Neural cell (in vitro differentiated cells): ENCODE data around the gene CSF1. TPM values are rescaled to one million over a fixed set of nuclear protein-coding genes. Genes with fewer than 3 reads are reported as not detected.

Source experiments
- H2AFZ ChIP-seq: fragments of 200-600, 300-800 bp; sonication (generic), shearing (Covaris generic); 2 replicates; pipeline ENCODE4 v1.6.0; 2014; ENCODE audit warnings: low read depth, mild to moderate bottlenecking, antibody characterized with exemption, low read length, moderate library complexity
- H3F3A ChIP-seq: fragments of 200-600 bp; shearing (Covaris generic); 2 replicates; pipeline ENCODE4 v1.6.1; 2016; ENCODE audit warnings: mild to moderate bottlenecking, moderate library complexity, mixed read lengths, antibody characterized with exemption, low read length; ENCODE audit not compliant: insufficient read depth, poor library complexity, severe bottlenecking
- H3K27ac ChIP-seq: fragments of 200-600, 300-800 bp; sonication (generic), shearing (Covaris generic); 2 replicates; pipeline ENCODE4 v1.5.1; 2014; ENCODE audit warnings: mild to moderate bottlenecking, low read length, moderate library complexity
- H3K27me3 ChIP-seq: fragments of 300-800, 200-600 bp; sonication (generic), shearing (Covaris generic); 2 replicates; pipeline ENCODE4 v1.6.0; 2014; ENCODE audit warnings: mild to moderate bottlenecking, low read depth, low read length, moderate library complexity; ENCODE audit not compliant: insufficient read depth
- H3K36me3 ChIP-seq: fragments of 300-800, 200-600 bp; sonication (generic), shearing (Covaris generic); 2 replicates; pipeline ENCODE4 v1.5.1; 2014; ENCODE audit warnings: mild to moderate bottlenecking, antibody characterized with exemption, low read length, moderate library complexity; ENCODE audit not compliant: insufficient read depth
- H3K4me2 ChIP-seq: fragments of 300-800, 200-600 bp; sonication (generic), shearing (Covaris generic); 2 replicates; pipeline ENCODE4 v1.6.0; 2014; ENCODE audit warnings: mild to moderate bottlenecking, low read length
- H3K4me3 ChIP-seq: fragments of 300-800, 200-600 bp; sonication (generic), shearing (Covaris generic); 2 replicates; pipeline ENCODE4 v1.5.1; 2014; ENCODE audit warnings: mild to moderate bottlenecking, low read length, moderate library complexity
- H3K79me2 ChIP-seq: fragments of 200-600 bp; shearing (Covaris generic); replicated peaks from 2 replicates; pipeline ENCODE4 v1.6.0; 2014; ENCODE audit warnings: mild to moderate bottlenecking, low read length, moderate library complexity; ENCODE audit not compliant: insufficient read depth
- H3K9ac ChIP-seq: fragments of 300-800, 200-600 bp; sonication (generic), shearing (Covaris generic); 2 replicates; pipeline ENCODE4 v1.6.1; 2016; ENCODE audit warnings: mild to moderate bottlenecking, low read length, mixed read lengths
- H3K9me2 ChIP-seq: fragments of 200-600 bp; shearing (Covaris generic); 2 replicates; pipeline ENCODE4 v1.6.1; 2016; ENCODE audit warnings: mild to moderate bottlenecking, low read length, mixed read lengths; ENCODE audit not compliant: insufficient read depth
- H3K9me3 ChIP-seq: fragments of 200-600, 300-800 bp; sonication (generic), shearing (Covaris generic); 2 replicates; pipeline ENCODE4 v1.6.1; 2016; ENCODE audit warnings: mild to moderate bottlenecking, mixed run types, low read length, moderate library complexity, mixed read lengths
- H4K20me1 ChIP-seq: fragments of 200-600 bp; shearing (Covaris generic); 2 replicates; pipeline ENCODE4 v1.6.1; 2016; ENCODE audit warnings: mild to moderate bottlenecking, mixed run types; ENCODE audit not compliant: insufficient read depth
- EP300 ChIP-seq: fragments of 450-650 bp; conservative IDR thresholded peaks from 2 replicates; pipeline ENCODE4 v1.6.1; 2014; ENCODE audit warnings: antibody characterized with exemption, mild to moderate bottlenecking, moderate library complexity; ENCODE audit not compliant: poor library complexity, severe bottlenecking
- EZH2 ChIP-seq: fragments of 200-600, 300-800 bp; shearing (Covaris generic), sonication (generic); IDR thresholded peaks from 2 replicates; pipeline ENCODE4 v1.6.1; 2014; ENCODE audit warnings: antibody characterized with exemption, low read length, borderline replicate concordance, mild to moderate bottlenecking; ENCODE audit not compliant: insufficient read depth, poor library complexity, severe bottlenecking
- MXI1 ChIP-seq: fragments of 450-650 bp; conservative IDR thresholded peaks from 2 replicates; pipeline ENCODE4 v1.6.1; 2014; ENCODE audit warnings: antibody characterized with exemption, mild to moderate bottlenecking; ENCODE audit not compliant: poor library complexity, severe bottlenecking
- POLR2AphosphoS5 ChIP-seq: IDR thresholded peaks from 2 replicates; pipeline ENCODE4 v1.6.1; 2012
- RAD21 ChIP-seq: fragments of 450-650 bp; conservative IDR thresholded peaks from 2 replicates; pipeline ENCODE4 v1.6.1; 2014; ENCODE audit warnings: antibody characterized with exemption, mild to moderate bottlenecking, moderate library complexity
- SMC3 ChIP-seq: fragments of 450-650 bp; conservative IDR thresholded peaks from 2 replicates; pipeline ENCODE4 v1.6.1; 2014; ENCODE audit warnings: antibody characterized with exemption, mild to moderate bottlenecking, moderate library complexity; ENCODE audit not compliant: poor library complexity
- TAF1 ChIP-seq: IDR thresholded peaks from 2 replicates; pipeline ENCODE4 v1.6.1; 2012; ENCODE audit warnings: low read depth
- polyA plus RNA-seq: library from polyadenylated mRNA; depleted of rRNA; stranded (reverse); fragments of >200 nt; gene quantifications from 2 replicates; pipeline ENCODE4 v1.2.3, GENCODE V29; 2014
- TF ChIP-seq, protein P1 (sequence below): IDR thresholded peaks from 2 replicates; pipeline ENCODE4 v1.6.1; 2012; ENCODE audit warnings: borderline replicate concordance
- TF ChIP-seq, protein P2 (sequence below): fragments of 450-650 bp; IDR thresholded peaks from 2 replicates; pipeline ENCODE4 v1.5.1; 2014; ENCODE audit warnings: antibody characterized with exemption, mild to moderate bottlenecking, moderate library complexity; ENCODE audit not compliant: poor library complexity, severe bottlenecking

Gene CSF1
- polyA plus RNA-seq, 1 donor from 2014 or later, result 0.30 TPM

- no peaks in the 10 kb centered on the region for H3F3A ChIP-seq
- no peaks in the 10 kb centered on the region for H3K9me2 ChIP-seq
- no peaks in the 10 kb centered on the region for H3K27me3 ChIP-seq
- H4K20me1 ChIP-seq, result no peaks in the 10 kb centered on the region
- no peak overlapping the region for H3K4me2 ChIP-seq
- no peak overlapping the region for H3K9ac ChIP-seq
- no peak overlapping the region for H2AFZ ChIP-seq
- H3K4me3 ChIP-seq, result no peak overlapping the region
- H3K27ac ChIP-seq, result no peak overlapping the region
- no peaks in the 10 kb centered on the region for H3K36me3 ChIP-seq
- no peak for TF ChIP-seq RAD21
- no peak for TF ChIP-seq SMC3
- TF ChIP-seq, protein P1, sequence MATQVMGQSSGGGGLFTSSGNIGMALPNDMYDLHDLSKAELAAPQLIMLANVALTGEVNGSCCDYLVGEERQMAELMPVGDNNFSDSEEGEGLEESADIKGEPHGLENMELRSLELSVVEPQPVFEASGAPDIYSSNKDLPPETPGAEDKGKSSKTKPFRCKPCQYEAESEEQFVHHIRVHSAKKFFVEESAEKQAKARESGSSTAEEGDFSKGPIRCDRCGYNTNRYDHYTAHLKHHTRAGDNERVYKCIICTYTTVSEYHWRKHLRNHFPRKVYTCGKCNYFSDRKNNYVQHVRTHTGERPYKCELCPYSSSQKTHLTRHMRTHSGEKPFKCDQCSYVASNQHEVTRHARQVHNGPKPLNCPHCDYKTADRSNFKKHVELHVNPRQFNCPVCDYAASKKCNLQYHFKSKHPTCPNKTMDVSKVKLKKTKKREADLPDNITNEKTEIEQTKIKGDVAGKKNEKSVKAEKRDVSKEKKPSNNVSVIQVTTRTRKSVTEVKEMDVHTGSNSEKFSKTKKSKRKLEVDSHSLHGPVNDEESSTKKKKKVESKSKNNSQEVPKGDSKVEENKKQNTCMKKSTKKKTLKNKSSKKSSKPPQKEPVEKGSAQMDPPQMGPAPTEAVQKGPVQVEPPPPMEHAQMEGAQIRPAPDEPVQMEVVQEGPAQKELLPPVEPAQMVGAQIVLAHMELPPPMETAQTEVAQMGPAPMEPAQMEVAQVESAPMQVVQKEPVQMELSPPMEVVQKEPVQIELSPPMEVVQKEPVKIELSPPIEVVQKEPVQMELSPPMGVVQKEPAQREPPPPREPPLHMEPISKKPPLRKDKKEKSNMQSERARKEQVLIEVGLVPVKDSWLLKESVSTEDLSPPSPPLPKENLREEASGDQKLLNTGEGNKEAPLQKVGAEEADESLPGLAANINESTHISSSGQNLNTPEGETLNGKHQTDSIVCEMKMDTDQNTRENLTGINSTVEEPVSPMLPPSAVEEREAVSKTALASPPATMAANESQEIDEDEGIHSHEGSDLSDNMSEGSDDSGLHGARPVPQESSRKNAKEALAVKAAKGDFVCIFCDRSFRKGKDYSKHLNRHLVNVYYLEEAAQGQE, result no peak
- no peak for TF ChIP-seq POLR2AphosphoS5
- TF ChIP-seq, protein P2, sequence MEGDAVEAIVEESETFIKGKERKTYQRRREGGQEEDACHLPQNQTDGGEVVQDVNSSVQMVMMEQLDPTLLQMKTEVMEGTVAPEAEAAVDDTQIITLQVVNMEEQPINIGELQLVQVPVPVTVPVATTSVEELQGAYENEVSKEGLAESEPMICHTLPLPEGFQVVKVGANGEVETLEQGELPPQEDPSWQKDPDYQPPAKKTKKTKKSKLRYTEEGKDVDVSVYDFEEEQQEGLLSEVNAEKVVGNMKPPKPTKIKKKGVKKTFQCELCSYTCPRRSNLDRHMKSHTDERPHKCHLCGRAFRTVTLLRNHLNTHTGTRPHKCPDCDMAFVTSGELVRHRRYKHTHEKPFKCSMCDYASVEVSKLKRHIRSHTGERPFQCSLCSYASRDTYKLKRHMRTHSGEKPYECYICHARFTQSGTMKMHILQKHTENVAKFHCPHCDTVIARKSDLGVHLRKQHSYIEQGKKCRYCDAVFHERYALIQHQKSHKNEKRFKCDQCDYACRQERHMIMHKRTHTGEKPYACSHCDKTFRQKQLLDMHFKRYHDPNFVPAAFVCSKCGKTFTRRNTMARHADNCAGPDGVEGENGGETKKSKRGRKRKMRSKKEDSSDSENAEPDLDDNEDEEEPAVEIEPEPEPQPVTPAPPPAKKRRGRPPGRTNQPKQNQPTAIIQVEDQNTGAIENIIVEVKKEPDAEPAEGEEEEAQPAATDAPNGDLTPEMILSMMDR, result no peak
- no peak for TF ChIP-seq EP300
- no peak for TF ChIP-seq TAF1
- TF ChIP-seq MXI1, result no peak
- TF ChIP-seq EZH2, result no peak
- H3K79me2 ChIP-seq, result no peaks in the 10 kb centered on the region
- H3K9me3 ChIP-seq, result no peaks in the 10 kb centered on the region
Observed at GRCh38 chr1:109881906-109882287, 28.8 kb upstream of the CSF1 start.

- no peak overlapping the region for H3K4me3 ChIP-seq
- H4K20me1 ChIP-seq, result no peaks in the 10 kb centered on the region
- no peaks in the 10 kb centered on the region for H3F3A ChIP-seq
- no peak overlapping the region for H3K9ac ChIP-seq
- no peak overlapping the region for H2AFZ ChIP-seq
- H3K9me2 ChIP-seq, result no peaks in the 10 kb centered on the region
- no peak overlapping the region for H3K4me2 ChIP-seq
- H3K27me3 ChIP-seq, result no peaks in the 10 kb centered on the region
- no peaks in the 10 kb centered on the region for H3K79me2 ChIP-seq
- H3K27ac ChIP-seq, result no peak overlapping the region
- H3K9me3 ChIP-seq, result no peaks in the 10 kb centered on the region
- TF ChIP-seq POLR2AphosphoS5, result no peak
- TF ChIP-seq, protein P2, result no peak
- no peaks in the 10 kb centered on the region for H3K36me3 ChIP-seq
Observed at GRCh38 chr1:109882288-109883245, 28.1 kb upstream of the CSF1 start.
